GM12891 (cell line): Measurements from ENCODE around the gene RPL31.

Experiments
- POLR2A ChIP-seq: IDR thresholded peaks from 2 replicates; pipeline ENCODE4 v1.6.1; 2011; ENCODE audit warnings: low read depth, low read length, control low read depth
- POLR2AphosphoS5 ChIP-seq: IDR thresholded peaks from 2 replicates; pipeline ENCODE4 v1.6.1; 2011; ENCODE audit warnings: low read depth, low read length, control low read depth
- TAF1 ChIP-seq: IDR thresholded peaks from 2 replicates; pipeline ENCODE4 v1.6.1; 2011; ENCODE audit warnings: low read depth, low read length, control low read depth

- TF ChIP-seq POLR2A = no peak
- no peak for TF ChIP-seq POLR2AphosphoS5
- no peak for TF ChIP-seq TAF1
These were observed 37.9 kb upstream of the RPL31 start for GRCh38 chr2:100964222-100964621.
